Stimulated activated CD8-positive, alpha-beta memory T cell treated with anti-CD3 and anti-CD28 coated beads, Interleukin-12 subunit alpha, Interleukin-12 subunit beta, amount 100 ng/mL, for 24 hours (primary cell): ENCODE data around the gene SHLD2.
"Not testable (repeated sequence)": the region's sequence is repeated elsewhere in the genome, so short reads cannot be mapped to it uniquely, and the experiment has no call there.

Experiments
- DNase-seq: peaks from one replicate; pipeline ENCODE4 v3.0.0-alpha.2; 2020; ENCODE audit errors: extremely low read depth

Gene SHLD2

GRCh38 chr10:87213806-87214205 is 118.8 kb downstream of the SHLD2 start:
- not testable (repeated sequence) for DNase-seq

GRCh38 chr10:87216120-87216519 is 121.1 kb downstream of the SHLD2 start:
- not testable (repeated sequence) for DNase-seq

GRCh38 chr10:87219370-87219769 is 124.4 kb downstream of the SHLD2 start:
- not testable (repeated sequence) for DNase-seq

- not testable (repeated sequence) for DNase-seq
Measured at GRCh38 chr10:87222789-87223188, 127.8 kb downstream of the SHLD2 start.

- not testable (repeated sequence) for DNase-seq
Measured at GRCh38 chr10:87225148-87225547, 130.1 kb downstream of the SHLD2 start, which contains the start of gene NUTM2A. TSS of gene NUTM2A (plus strand) at chr10:87225448. CDS start at chr10:87225831, 383 bp downstream.

GRCh38 chr10:87228247-87228646 is 133.2 kb downstream of the SHLD2 start:
- DNase-seq = not testable (repeated sequence)

GRCh38 chr10:87229211-87229610 is 134.2 kb downstream of the SHLD2 start:
- DNase-seq = not testable (repeated sequence)

GRCh38 chr10:87234854-87235253 is 139.8 kb downstream of the SHLD2 start:
- not testable (repeated sequence) for DNase-seq

- not testable (repeated sequence) for DNase-seq
Measured at GRCh38 chr10:87237244-87237643, 142.2 kb downstream of the SHLD2 start.

GRCh38 chr10:87239346-87239808 is 144.4 kb downstream of the SHLD2 start:
- DNase-seq = not testable (repeated sequence)
